H1 (cell line): ENCODE results near the gene SLC8A1. TPM values are rescaled to one million over a fixed set of nuclear protein-coding genes. Genes with fewer than 3 reads are reported as not detected.
A peak's percentile ranks its signal among the peaks of the same experiment; 100 is the strongest.

Experiments used
- CTCF ChIA-PET: fragments of 300-600 bp; sonication (Branson Sonifier 250); formaldehyde crosslinking; loops from one replicate; lab custom pipeline; 2021; ENCODE audit not compliant: partially characterized antibody; lab: Charles Lee
- POLR2A ChIA-PET: fragments of 300-600 bp; sonication (Branson Sonifier 250); formaldehyde crosslinking; loops from one replicate; lab custom pipeline; 2021; ENCODE audit warnings: inconsistent platforms; ENCODE audit not compliant: partially characterized antibody; lab: Charles Lee
- DNase-seq, 2 experiments: peaks; one replicate each; pipeline versions ENCODE4 v3.0.0 to v3.0.0-alpha.2; 2010 to 2022; ENCODE audit warnings: low spot score in 2 of 2, low read depth in 1 of 2, mixed read lengths in 1 of 2
- FAIRE-seq: peaks from 2 replicates; lab custom pipeline; 2011; peaks lifted over from hg19 to GRCh38; lab: Jason Lieb, UNC
- H2AFZ ChIP-seq: 2 replicates; pipeline ENCODE4 v1.8.1; 2012; ENCODE audit warnings: low read length, inconsistent platforms
- H2AK5ac ChIP-seq: 2 replicates; pipeline ENCODE4 v1.6.1; 2013; ENCODE audit warnings: low read depth, low read length
- H2BK120ac ChIP-seq: replicated peaks from 2 replicates; pipeline ENCODE3; 2013; ENCODE audit warnings: low read depth, low read length, inconsistent platforms
- H2BK12ac ChIP-seq: 2 replicates; pipeline ENCODE4 v1.6.1; 2013; ENCODE audit warnings: low read depth, low read length
- H2BK15ac ChIP-seq: 2 replicates; pipeline ENCODE4 v1.6.1; 2013; ENCODE audit warnings: low read length
- H2BK20ac ChIP-seq: 2 replicates; pipeline ENCODE4 v1.6.1; 2013; ENCODE audit warnings: low read length
- H2BK5ac ChIP-seq: 2 replicates; pipeline ENCODE4 v1.6.1; 2013; ENCODE audit warnings: low read depth, low read length
- H3K14ac ChIP-seq: 2 replicates; pipeline ENCODE4 v1.6.1; 2013; ENCODE audit warnings: inconsistent platforms; ENCODE audit not compliant: insufficient read length
- H3K18ac ChIP-seq: 2 replicates; pipeline ENCODE4 v1.6.1; 2013; ENCODE audit warnings: low read length; ENCODE audit errors: extremely low read depth
- H3K23ac ChIP-seq: 2 replicates; pipeline ENCODE4 v1.6.1; 2013; ENCODE audit warnings: inconsistent platforms; ENCODE audit not compliant: insufficient read length
- H3K23me2 ChIP-seq: 2 replicates; pipeline ENCODE4 v1.6.1; 2013; ENCODE audit warnings: low read depth, low read length
- H3K27ac ChIP-seq: 2 replicates; pipeline ENCODE4 v1.6.1; 2011; ENCODE audit warnings: low read depth, low read length, inconsistent platforms
- H3K27me3 ChIP-seq, 4 experiments: replicated peaks in 1 of 4; 1 replicate in 1 of 4; 2 replicates in 3 of 4; pipeline versions ENCODE4 v1.6.1 to v1.8.1; 2011 to 2013; ENCODE audit warnings: low read length in 3 of 4, mild to moderate bottlenecking in 3 of 4, inconsistent platforms in 2 of 4, mixed read lengths in 2 of 4, moderate library complexity in 1 of 4; ENCODE audit not compliant: control insufficient read depth in 3 of 4, insufficient read depth in 3 of 4; ENCODE audit errors: extremely low read depth in 1 of 4
- H3K36me3 ChIP-seq, 4 experiments: 2 replicates each; pipeline versions ENCODE4 v1.6.1 to v1.8.1; 2011 to 2013; ENCODE audit warnings: mild to moderate bottlenecking in 4 of 4, low read length in 3 of 4, moderate library complexity in 2 of 4, control low read depth in 1 of 4, inconsistent platforms in 1 of 4; ENCODE audit not compliant: insufficient read depth in 4 of 4, control insufficient read depth in 2 of 4
- H3K4ac ChIP-seq: replicated peaks from 2 replicates; pipeline ENCODE3; 2013; ENCODE audit warnings: low read length, low read depth, mixed read lengths, inconsistent platforms; ENCODE audit not compliant: insufficient read length
- H3K4me1 ChIP-seq, 4 experiments: replicated peaks in 1 of 4; 1 replicate in 1 of 4; 2 replicates in 3 of 4; pipeline versions ENCODE4 v1.6.1 to v1.8.1; 2011 to 2013; ENCODE audit warnings: low read length in 3 of 4, inconsistent platforms in 2 of 4, mixed read lengths in 1 of 4; ENCODE audit not compliant: insufficient read depth in 4 of 4, control insufficient read depth in 3 of 4
- H3K4me2 ChIP-seq, 2 experiments: 2 replicates each; pipeline versions ENCODE4 v1.6.1 to v1.8.1; 2011 to 2013; ENCODE audit warnings: low read depth in 2 of 2, low read length in 2 of 2, control low read depth in 1 of 2, inconsistent platforms in 1 of 2, mild to moderate bottlenecking in 1 of 2; ENCODE audit not compliant: insufficient read depth in 1 of 2
- H3K4me3 ChIP-seq, 4 experiments: fragments of 200-600, 300-600 bp in 1 of 4; sonication (generic), shearing (Covaris generic), sonication (Bioruptor Twin) in 1 of 4; 2 replicates each; pipeline versions ENCODE4 v1.5.1 to v1.8.1; 2011 to 2016; ENCODE audit warnings: low read length in 4 of 4, low read depth in 3 of 4, control low read depth in 2 of 4, inconsistent platforms in 2 of 4, mild to moderate bottlenecking in 2 of 4, mixed read lengths in 1 of 4, moderate library complexity in 1 of 4; ENCODE audit not compliant: insufficient read depth in 2 of 4; ENCODE audit errors: extremely low read depth in 1 of 4
- H3K56ac ChIP-seq: replicated peaks from 2 replicates; pipeline ENCODE3; 2013; ENCODE audit warnings: low read depth, mild to moderate bottlenecking, mixed read lengths, low read length, inconsistent platforms; ENCODE audit not compliant: insufficient read length
- H3K79me1 ChIP-seq: 2 replicates; pipeline ENCODE4 v1.6.1; 2013; ENCODE audit warnings: low read depth, low read length, control low read depth
- H3K79me2 ChIP-seq, 2 experiments: 2 replicates each; pipeline versions ENCODE4 v1.6.1 to v1.8.1; 2012 to 2013; ENCODE audit warnings: low read length in 2 of 2, mild to moderate bottlenecking in 2 of 2, inconsistent platforms in 1 of 2; ENCODE audit not compliant: insufficient read depth in 2 of 2, control insufficient read depth in 1 of 2
- H3K9ac ChIP-seq, 4 experiments: replicated peaks in 1 of 4; 1 replicate in 1 of 4; 2 replicates in 3 of 4; pipeline versions ENCODE4 v1.6.1 to v1.8.1; 2011 to 2013; ENCODE audit warnings: low read depth in 3 of 4, low read length in 3 of 4, control low read depth in 2 of 4, mild to moderate bottlenecking in 2 of 4, moderate library complexity in 2 of 4, inconsistent platforms in 1 of 4; ENCODE audit errors: extremely low read depth in 1 of 4
- H3K9me3 ChIP-seq, 2 experiments: 2 replicates each; pipeline versions ENCODE4 v1.6.1 to v1.8.1; 2012 to 2013; ENCODE audit warnings: mild to moderate bottlenecking in 2 of 2, moderate library complexity in 2 of 2, control low read depth in 1 of 2, inconsistent platforms in 1 of 2, low read depth in 1 of 2, low read length in 1 of 2, mixed read lengths in 1 of 2; ENCODE audit not compliant: insufficient read depth in 2 of 2
- H4K20me1 ChIP-seq, 2 experiments: replicated peaks in 1 of 2; 2 replicates each; pipeline versions ENCODE3 to v1.8.1; 2011 to 2013; ENCODE audit warnings: inconsistent platforms in 2 of 2, low read length in 2 of 2, mild to moderate bottlenecking in 1 of 2; ENCODE audit not compliant: insufficient read depth in 2 of 2, control insufficient read depth in 1 of 2
- H4K5ac ChIP-seq: 2 replicates; pipeline ENCODE4 v1.6.1; 2013; ENCODE audit warnings: low read length, low read depth, mixed read lengths, inconsistent platforms; ENCODE audit not compliant: insufficient read length
- H4K8ac ChIP-seq: 2 replicates; pipeline ENCODE4 v1.8.0; 2013; ENCODE audit warnings: mild to moderate bottlenecking, moderate library complexity, low read length, inconsistent platforms; ENCODE audit not compliant: insufficient read depth; ENCODE audit errors: extremely low read depth
- H4K91ac ChIP-seq: replicated peaks from 2 replicates; pipeline ENCODE3; 2013; ENCODE audit warnings: low read length, mixed read lengths, inconsistent platforms; ENCODE audit not compliant: insufficient read length
- FOSL1 ChIP-seq: IDR thresholded peaks from 2 replicates; pipeline ENCODE4 v1.6.1; 2011; ENCODE audit warnings: mild to moderate bottlenecking, low read depth, low read length, moderate library complexity; ENCODE audit not compliant: insufficient read depth
- RAD21 ChIP-seq, 2 experiments: IDR thresholded peaks in 1 of 2; conservative IDR thresholded peaks in 1 of 2; 2 replicates each; pipeline ENCODE4 v1.6.1; 2011; ENCODE audit warnings: low read depth in 2 of 2, low read length in 2 of 2, improper control_type of control experiment in 1 of 2, inconsistent platforms in 1 of 2, mild to moderate bottlenecking in 1 of 2, moderate library complexity in 1 of 2
- SP4 ChIP-seq: IDR thresholded peaks from 2 replicates; pipeline ENCODE4 v1.6.1; 2012; ENCODE audit warnings: low read length, inconsistent platforms
- TEAD4 ChIP-seq: IDR thresholded peaks from 2 replicates; pipeline ENCODE4 v1.6.1; 2012; ENCODE audit warnings: low read depth, low read length, inconsistent platforms, mixed read lengths
- WGBS, 2 experiments: shearing (Covaris generic) in 1 of 2; methylation state at CpG; one replicate each; pipeline versions ENCODE4 v1.1.6 to v1.1.7; 2013 to 2015; ENCODE audit warnings: low lambda C conversion rate in 2 of 2, mixed read lengths in 2 of 2, inconsistent platforms in 1 of 2, low coverage in 1 of 2, missing lambda C conversion rate in 1 of 2; ENCODE audit not compliant: insufficient replicate concordance in 2 of 2, insufficient coverage in 1 of 2, insufficient read length in 1 of 2; ENCODE audit errors: extremely low coverage in 1 of 2, missing lambda C conversion rate in 1 of 2; 5-methylcytosine and 5-hydroxymethylcytosine counted together
- polyA plus RNA-seq, 7 experiments: library from polyadenylated mRNA; depleted of rRNA in 3 of 7; stranded (reverse) in 5 of 7; unstranded in 2 of 7; fragments of >200 nt in 5 of 7; fragments of 200-250 nt in 2 of 7; gene quantifications; 1 replicate in 5 of 7; 2 replicates in 1 of 7; 4 replicates in 1 of 7; pipeline versions ENCODE4 v1.2.1 to v1.2.3, GENCODE V29; 2011 to 2013; ENCODE audit warnings: missing spikeins in 2 of 7, mixed read lengths in 2 of 7
- total RNA-seq: library from RNA; stranded (reverse); fragmentation: NEBNext Ultra II Directional; extraction: Animal tissue kit (Norgen Biotek cat#: 25700); gene quantifications from 2 replicates; pipeline ENCODE4 v1.2.1, GENCODE V29; 2021
- TF ChIP-seq, protein P1 (sequence below), 3 experiments: IDR thresholded peaks; 1 replicate in 2 of 3; 2 replicates in 1 of 3; pipeline versions ENCODE4 v1.5.1 to v1.6.1; 2011; ENCODE audit warnings: low read length in 3 of 3, mild to moderate bottlenecking in 3 of 3, inconsistent platforms in 2 of 3, low read depth in 1 of 3, moderate library complexity in 1 of 3; ENCODE audit not compliant: insufficient read depth in 1 of 3; ENCODE audit errors: control extremely low read depth in 1 of 3

SLC8A1 gene
- total and polyA plus RNA-seq, 2 of the 8 experiments (the other 6 are each of a cell fraction or from before 2014, with no cell fraction given), result 0.68 to 3.6 TPM

DNA sequence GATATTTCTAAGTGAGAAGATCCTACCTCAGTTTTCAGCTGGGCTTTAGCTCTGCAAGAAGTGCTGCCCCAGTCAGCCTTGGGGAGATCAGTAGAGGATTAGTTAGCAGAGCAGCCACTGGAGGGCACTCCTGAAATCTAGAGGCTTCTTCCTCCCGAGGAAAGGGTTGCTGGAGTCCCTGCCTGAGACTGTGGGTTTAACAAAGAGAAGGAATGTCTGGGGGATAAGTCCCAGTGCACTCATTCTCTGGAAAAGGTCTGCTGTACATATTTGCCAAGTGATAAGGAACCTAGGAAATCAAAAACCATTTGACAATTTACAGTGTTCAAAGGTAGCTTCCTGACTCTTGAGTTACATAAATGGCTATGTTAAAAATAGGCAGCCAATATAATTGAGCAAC lies 207.2 kb downstream of the SLC8A1 start:
- no peak overlapping the region for H3K4me2 ChIP-seq
- H3K56ac ChIP-seq, result no peak overlapping the region
- TF ChIP-seq SP4 (no peak), TEAD4 (0 out of 2 replicates have a peak, but pooled peaks have one; percentile 6), FOSL1 (no peak), RAD21 (IDR thresholded peaks at IDR 0.05 in 1 of 2, conservative IDR thresholded peaks at IDR 0.05 in 1 of 2; ENCODE audit: low read depth in 2 of 2, low read length in 2 of 2) (peak; percentile 72 to 73)
- TF ChIP-seq, protein P1, sequence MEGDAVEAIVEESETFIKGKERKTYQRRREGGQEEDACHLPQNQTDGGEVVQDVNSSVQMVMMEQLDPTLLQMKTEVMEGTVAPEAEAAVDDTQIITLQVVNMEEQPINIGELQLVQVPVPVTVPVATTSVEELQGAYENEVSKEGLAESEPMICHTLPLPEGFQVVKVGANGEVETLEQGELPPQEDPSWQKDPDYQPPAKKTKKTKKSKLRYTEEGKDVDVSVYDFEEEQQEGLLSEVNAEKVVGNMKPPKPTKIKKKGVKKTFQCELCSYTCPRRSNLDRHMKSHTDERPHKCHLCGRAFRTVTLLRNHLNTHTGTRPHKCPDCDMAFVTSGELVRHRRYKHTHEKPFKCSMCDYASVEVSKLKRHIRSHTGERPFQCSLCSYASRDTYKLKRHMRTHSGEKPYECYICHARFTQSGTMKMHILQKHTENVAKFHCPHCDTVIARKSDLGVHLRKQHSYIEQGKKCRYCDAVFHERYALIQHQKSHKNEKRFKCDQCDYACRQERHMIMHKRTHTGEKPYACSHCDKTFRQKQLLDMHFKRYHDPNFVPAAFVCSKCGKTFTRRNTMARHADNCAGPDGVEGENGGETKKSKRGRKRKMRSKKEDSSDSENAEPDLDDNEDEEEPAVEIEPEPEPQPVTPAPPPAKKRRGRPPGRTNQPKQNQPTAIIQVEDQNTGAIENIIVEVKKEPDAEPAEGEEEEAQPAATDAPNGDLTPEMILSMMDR (IDR thresholded peaks at IDR 0.05; ENCODE audit: control extremely low read depth in 1 of 3, insufficient read depth in 1 of 3, low read depth in 1 of 3, low read length in 3 of 3), result peak; percentile 42 to 72 (median 65)
- ChIA-PET CTCF (interaction anchor here (0.6 to 3.9 kb wide), 26 partner anchors 10 to 855 kb away, joined by 3 to 29 read pairs (median 4); no protein-coding TSS in a partner anchor), POLR2A (interaction anchor here (1.2 kb wide), 1 partner anchor 28 kb away, joined by 3 read pairs; no protein-coding TSS in a partner anchor)
- H3K4me3 ChIP-seq, result no peak overlapping the region
- no peaks in the 10 kb centered on the region for H3K36me3 ChIP-seq
- H3K79me2 ChIP-seq, result no peaks in the 10 kb centered on the region
- no peaks in the 10 kb centered on the region for H4K20me1 ChIP-seq
- H2BK20ac ChIP-seq, result no peak overlapping the region
- no peak overlapping the region for H3K23ac ChIP-seq
- no peaks in the 10 kb centered on the region for H3K23me2 ChIP-seq
- no peak overlapping the region for H2BK5ac ChIP-seq
- H3K4ac ChIP-seq, result no peak overlapping the region
- H3K79me1 ChIP-seq, result no peaks in the 10 kb centered on the region
- H3K18ac ChIP-seq, result no peak overlapping the region
- H2BK120ac ChIP-seq, result no peak overlapping the region
- H2AK5ac ChIP-seq, result no peak overlapping the region
- no peaks in the 10 kb centered on the region for H3K9me3 ChIP-seq
- no peak overlapping the region for H3K14ac ChIP-seq
- no peak overlapping the region for H4K8ac ChIP-seq
- no peak overlapping the region for H2BK15ac ChIP-seq
- peaks cover 0 to 7% (median 0%) of the 10 kb centered on the region in 4 experiments; a peak in 2 of 7 replicates for H3K4me1 ChIP-seq
- WGBS, 2 experiments, result 20% methylated on average over 1 of the region's 1 CpG; no CpG with 5 or more reads in 1 of the 2 experiments
- no peak overlapping the region for H3K27ac ChIP-seq
- no peak overlapping the region for H2AFZ ChIP-seq
- H3K9ac ChIP-seq, result no peak overlapping the region
- DNase-seq (peak; percentile 27 to 60), FAIRE-seq (peak; percentile 88)
- no peak overlapping the region for H4K5ac ChIP-seq
- H2BK12ac ChIP-seq, result no peak overlapping the region
- no peaks in the 10 kb centered on the region for H3K27me3 ChIP-seq
- no peak overlapping the region for H4K91ac ChIP-seq
